Measurements from ENCODE around the gene TRIM47.

TRIM47 gene

GRCh38 chr17:75878174-75878998, at the start of gene TRIM47:
Gene TRIM47, minus strand, starts transcription at chr17:75878581. Its CDS starts 33 bp downstream, at chr17:75878548.
- peak; percentile 52 for DNase-seq

- peak; percentile 28 for DNase-seq
Observed at GRCh38 chr17:75927286-75927922, 49.0 kb upstream of the TRIM47 start.

- no peak for DNase-seq
Observed at GRCh38 chr17:75926456-75926855, 48.1 kb upstream of the TRIM47 start.

GRCh38 chr17:75925912-75926311, 47.5 kb upstream of the TRIM47 start:
- no peak for DNase-seq

GRCh38 chr17:75925103-75925502, 46.7 kb upstream of the TRIM47 start:
- DNase-seq: no peak

- no peak for DNase-seq
Observed at GRCh38 chr17:75922963-75923874, 44.8 kb upstream of the TRIM47 start.

- no peak for DNase-seq
Observed at GRCh38 chr17:75922173-75922961, 44.0 kb upstream of the TRIM47 start.

- no peak for DNase-seq
Observed at GRCh38 chr17:75921596-75921995, 43.2 kb upstream of the TRIM47 start.

GRCh38 chr17:75920045-75920560, 41.7 kb upstream of the TRIM47 start:
- no peak for DNase-seq

GRCh38 chr17:75919611-75920010, 41.2 kb upstream of the TRIM47 start:
- DNase-seq: no peak

- DNase-seq: no peak
Observed at GRCh38 chr17:75917917-75918445, 39.6 kb upstream of the TRIM47 start.

- no peak for DNase-seq
Observed at GRCh38 chr17:75917141-75917916, 38.9 kb upstream of the TRIM47 start.

GRCh38 chr17:75915268-75915667, 36.9 kb upstream of the TRIM47 start:
- no peak for DNase-seq

GRCh38 chr17:75914643-75915267, 36.4 kb upstream of the TRIM47 start:
- DNase-seq: no peak

- DNase-seq: no peak
Observed at GRCh38 chr17:75913537-75914210, 35.3 kb upstream of the TRIM47 start.

- DNase-seq: peak; percentile 43
Observed at GRCh38 chr17:75910699-75911098, 32.3 kb upstream of the TRIM47 start.

- peak; percentile 68 for DNase-seq
Observed at GRCh38 chr17:75909812-75910274, 31.5 kb upstream of the TRIM47 start.

- DNase-seq: peak; percentile 86
Observed at GRCh38 chr17:75909051-75909811, 30.9 kb upstream of the TRIM47 start.

GRCh38 chr17:75908201-75908600, 29.8 kb upstream of the TRIM47 start:
- DNase-seq: no peak

Data from NCI-H1436 (cell line).